SIG-M5 treated with dmso at 0.1 percent for 504 hours (cell line): ENCODE results near the gene UFL1.
"Not testable (repeated sequence)": the region's sequence is repeated elsewhere in the genome, so short reads cannot be mapped to it uniquely, and the experiment has no call there.

Source experiments
- DNase-seq: peaks from one replicate; lab custom pipeline; 2025; ENCODE audit not compliant: unreplicated experiment; lab: John Stamatoyannopoulos, UW

Gene UFL1

DNA sequence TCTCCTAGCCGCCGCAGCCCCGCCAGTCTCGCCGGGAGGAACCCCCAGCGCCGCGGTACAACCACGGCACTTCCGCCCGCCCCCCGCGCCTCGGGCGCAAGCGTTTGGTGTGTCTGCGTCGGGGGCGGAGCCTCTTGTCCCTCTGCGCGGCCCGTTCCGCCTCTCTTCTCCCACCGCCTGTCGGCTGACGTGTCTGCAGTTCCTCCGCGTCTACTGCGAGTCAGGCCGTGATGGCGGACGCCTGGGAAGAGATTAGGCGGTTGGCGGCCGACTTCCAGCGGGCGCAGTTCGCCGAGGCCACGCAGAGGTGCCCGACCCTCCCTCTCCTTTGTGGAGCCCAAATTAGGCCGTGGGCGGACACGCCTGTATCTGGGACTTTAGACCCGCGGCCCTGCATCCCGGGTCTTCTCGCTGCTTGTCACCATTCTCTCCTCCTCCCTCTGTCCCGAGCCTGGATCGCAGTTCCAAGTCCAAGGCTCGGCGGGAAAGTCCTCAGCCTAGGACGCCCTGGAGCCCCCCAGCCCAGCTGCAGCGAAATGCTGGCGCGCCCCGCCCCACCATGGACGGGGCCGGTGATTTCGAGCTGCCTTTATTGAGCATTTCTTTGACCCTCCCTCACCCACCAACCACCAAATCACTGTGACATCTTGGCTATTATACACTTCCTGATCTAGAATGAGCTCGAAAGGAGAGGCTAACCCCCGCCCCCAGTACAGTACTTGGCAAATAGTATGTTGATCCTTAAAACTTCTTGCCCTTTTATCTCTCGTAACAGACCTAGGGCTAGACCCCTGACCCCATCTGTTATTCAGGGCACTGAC lies at the start of gene UFL1:
Gene UFL1, plus strand, starts transcription at position 163 of the 821 bp plus-strand sequence. Its CDS starts 68 bp downstream, at position 231.
- DNase-seq, result peak; percentile 93

DNA sequence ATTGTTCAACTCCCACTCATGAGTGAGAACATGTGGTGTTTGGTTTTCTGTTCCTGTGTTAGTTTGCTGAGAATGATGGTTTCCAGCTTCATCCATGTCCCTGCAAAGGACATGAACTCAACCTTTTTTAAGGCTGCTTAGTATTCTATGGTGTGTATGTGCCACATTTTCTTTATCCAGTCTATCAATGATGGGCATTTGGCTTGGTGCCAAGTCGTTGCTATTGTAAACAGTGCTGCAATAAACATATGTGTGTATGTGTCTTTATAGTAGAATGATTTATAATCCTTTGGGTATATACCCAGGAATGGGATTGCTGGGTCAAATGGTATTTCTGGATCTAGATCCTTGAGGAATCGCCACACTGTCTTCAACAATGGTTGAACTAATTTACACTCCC lies 49.3 kb upstream of the UFL1 start:
- DNase-seq, result not testable (repeated sequence)

DNA sequence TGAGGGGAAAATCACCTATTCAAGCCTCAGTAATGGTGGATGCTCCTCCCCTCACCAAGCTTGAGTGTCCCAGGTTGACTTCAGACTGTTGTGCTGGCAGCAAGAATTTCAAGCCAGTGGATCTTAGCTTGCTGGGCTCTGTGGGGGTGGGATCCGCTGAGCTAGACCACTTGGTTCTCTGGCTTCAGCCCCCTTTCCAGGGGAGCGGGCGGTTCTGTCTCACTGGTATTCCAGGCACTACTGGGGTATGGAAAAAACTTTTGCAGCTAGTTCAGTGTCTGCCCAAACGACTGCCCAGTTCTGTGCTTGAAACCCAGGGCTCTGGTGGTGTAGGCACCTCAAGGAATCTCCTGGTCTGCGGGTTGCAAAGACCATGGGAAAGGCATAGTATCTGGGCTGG lies 42.9 kb upstream of the UFL1 start:
- DNase-seq, result no peak

DNA sequence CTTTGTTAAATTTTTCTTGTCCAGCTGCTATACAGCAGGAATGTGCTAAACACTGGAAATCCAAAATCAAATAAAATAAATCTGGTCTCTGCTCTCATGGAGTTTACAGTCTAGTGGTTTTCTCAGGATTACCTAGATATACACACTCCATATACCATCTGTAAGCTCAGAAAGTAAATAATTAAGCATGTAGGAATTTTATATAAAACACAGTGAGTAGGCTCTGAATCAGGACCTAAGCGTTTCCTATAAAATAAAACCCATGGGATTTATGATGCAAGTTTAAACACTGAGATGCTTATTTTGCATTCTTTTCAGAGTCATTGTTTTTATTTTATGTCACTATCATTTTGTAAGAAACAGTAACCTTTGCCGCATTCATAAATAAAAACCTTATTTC lies 29.7 kb upstream of the UFL1 start:
- DNase-seq, result no peak

DNA sequence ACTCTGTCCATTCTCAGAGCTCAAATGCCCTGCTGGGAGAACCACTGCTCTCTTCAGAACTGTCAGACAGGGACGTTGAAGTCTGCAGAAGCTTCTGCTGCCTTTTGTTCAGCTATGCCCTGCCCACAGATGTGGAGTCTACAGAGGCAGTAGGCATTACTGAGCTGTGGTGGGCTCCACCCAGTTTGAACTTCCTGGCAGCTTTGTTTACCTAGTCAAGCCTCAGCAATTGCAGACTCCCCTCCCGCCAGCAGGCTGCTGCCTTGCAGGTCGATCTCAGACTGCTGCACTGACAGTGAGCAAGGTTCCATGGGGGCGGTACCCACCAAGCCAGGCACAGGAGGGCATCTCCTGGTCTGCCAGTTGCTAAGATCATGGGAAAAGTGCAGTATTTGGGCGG lies 21.8 kb upstream of the UFL1 start:
- DNase-seq, result no peak

DNA sequence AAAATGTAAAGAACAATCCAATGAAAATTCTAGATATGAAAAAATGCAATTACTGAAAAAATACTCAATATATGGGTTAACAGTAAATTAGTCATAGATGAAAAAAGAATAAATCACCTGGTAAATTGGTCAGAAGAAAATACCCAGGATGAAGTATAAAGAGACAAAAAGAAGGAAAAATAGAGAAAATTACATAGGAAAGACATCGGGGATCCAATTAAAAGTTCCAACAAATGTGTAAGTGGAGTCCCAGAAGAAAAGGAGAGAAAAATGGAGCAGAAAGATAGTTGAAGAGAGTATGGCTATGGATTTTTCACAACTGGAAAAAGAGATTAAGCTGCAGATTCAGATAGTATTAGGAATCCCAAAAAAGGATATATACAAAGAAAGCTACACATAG lies 18.7 kb upstream of the UFL1 start:
- no peak for DNase-seq

DNA sequence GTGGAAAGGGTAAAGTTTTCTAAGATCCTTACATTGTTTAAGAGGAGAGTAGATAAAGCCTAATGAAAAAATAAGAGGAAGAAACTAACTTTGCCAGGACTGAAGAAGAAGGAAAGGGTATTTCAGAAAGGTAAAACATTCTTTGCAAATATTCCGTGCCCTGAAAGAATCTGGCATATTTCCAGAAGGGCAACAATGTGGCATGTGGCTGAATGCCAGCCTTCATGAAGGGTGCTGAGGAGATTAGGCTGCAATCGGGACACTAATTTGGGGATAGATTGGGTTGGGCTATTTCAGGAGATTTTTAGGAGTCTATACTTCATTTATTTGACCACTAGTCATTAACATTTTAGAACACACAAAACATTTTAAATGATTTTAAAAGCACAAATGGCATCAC lies 16.2 kb upstream of the UFL1 start:
- no peak for DNase-seq

DNA sequence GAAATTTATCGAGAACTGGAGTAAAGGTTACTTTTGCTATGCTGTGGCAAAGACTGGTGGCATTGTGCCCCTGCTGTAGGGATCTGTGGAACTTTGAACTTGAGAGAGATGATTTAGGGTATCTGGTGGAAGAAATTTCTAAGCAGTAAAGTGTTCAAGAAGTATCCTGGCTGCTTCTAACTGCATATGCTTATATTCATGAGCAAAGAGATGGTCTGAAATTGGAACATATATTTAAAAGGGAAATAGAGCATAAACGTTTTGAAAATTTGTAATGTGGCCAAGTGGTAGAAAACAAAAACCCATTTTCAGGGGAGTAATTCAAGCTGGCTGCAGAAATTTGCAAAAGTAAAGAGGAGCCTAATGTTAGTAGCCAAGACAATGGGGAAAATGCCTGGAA lies 12.3 kb upstream of the UFL1 start:
- no peak for DNase-seq

DNA sequence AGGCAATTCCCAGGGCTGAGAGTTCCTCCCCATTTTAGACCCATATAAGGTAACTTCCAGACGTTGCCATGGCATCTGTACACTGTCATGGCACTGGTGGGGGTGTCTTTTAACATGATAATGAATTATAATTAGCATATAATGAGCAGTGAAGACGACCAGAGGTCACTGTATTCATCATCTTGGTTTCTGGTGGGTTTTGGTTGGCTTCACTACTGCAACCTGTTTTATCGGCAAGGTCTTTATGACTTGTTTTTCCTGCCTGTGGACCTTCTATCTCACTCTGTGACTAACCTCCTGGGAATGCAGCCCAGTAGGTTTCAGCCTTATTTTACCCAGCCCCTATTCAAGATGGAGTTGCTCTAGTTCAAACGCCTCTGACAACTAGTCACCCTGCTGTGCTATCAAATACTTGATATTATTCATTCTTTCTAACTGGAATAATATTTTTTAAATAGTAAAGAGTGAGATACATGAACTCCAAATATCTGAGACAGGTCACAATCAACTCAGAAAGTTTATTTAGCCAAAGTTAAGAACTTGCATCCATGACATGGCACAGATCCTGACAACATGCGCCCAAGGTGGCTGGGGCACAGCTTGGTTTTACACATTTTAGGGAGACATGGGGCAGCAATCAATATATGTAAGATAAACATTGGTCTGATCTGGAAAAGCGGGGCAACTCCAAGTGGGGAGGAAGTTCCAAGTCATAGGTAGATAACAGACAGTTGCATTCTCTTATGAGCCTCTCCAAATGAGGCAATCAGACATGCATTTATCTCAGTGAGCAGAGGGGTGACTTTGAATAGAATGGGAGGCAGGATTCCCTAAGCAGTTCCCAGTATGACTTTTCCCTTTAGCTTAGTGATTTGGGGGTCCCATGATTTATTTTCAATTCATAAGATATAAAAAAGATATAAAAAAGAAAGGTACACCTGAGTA lies 1.2 kb upstream of the UFL1 start:
- no peak for DNase-seq

DNA sequence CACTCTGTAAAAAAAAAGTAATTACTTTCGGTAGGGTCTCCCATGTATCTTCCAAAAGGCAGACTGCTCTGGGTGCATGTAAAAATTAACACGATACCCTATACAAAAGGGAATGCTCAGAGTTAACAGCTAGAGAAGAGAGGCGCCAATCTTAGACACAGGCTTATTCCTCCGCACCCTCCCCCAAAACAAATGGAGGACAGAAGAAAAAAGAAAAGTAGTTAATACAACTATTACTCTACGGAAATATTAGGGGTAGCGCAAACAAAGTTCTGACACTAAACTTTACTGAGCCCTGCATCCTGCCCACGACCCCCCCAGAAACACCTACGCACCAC lies 331 bp upstream of the UFL1 start:
- no peak for DNase-seq

DNA sequence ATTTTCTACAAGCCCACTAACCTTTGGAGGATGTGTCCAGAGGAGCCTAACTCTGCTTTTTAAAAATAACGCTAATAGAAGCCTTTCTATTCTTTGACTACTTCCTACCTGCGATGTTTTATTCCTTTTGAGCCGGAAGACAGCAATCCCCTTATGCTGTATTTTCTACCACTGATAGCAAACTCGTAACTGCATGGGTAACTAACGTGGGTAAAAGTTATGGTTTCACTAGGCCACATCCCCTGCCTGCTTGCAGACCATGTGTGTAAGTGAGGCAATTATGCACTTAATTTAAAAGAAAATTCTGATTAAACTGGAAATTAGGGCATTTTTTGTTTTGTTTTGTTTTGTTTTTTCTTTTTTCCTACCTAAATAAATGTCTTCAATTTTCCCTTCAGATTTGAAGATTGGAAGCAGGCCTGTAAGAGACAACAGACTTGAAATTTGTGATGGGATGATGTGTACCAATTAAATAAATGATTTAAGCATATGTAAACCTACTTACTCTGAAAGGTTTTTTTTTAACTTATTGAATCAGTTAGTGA lies 931 bp downstream of the UFL1 start:
- DNase-seq, result peak; percentile 9

DNA sequence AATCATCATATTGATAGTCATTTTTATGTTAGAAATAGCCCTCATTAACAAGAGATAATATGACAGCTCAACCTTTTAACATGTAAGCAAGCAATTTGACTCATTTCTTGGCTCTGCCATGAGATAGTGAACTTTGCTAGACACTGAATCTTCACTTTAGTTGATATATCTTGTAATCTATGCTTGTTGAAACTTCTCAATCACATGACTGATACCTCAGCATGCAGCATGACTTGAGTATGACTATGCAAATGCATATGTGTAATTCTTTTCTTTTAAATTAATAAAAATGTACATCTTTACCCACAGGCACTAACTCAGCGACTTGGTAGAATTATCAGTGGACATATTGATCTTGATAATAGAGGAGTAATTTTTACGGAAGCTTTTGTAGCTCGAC lies 6.6 kb downstream of the UFL1 start:
- no peak for DNase-seq

DNA sequence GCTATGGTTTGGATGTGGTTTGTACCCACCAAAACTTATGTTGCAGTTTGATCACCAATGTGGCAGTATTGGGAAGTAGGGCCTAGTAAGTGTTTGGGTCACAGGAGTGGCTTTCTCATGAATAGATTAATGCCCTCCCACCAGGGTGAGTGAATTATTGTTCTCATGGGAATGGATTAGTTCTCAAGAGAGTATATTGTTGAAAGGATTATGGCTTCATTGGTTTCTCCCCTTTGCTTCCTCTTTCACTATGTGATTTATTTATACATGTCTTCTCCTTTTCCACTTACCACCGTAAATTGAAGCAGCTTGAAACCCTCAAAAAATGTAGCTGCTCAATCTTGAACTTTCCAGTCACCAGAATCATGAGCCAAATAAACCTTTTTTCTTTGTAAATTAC lies 10.8 kb downstream of the UFL1 start:
- no peak for DNase-seq

DNA sequence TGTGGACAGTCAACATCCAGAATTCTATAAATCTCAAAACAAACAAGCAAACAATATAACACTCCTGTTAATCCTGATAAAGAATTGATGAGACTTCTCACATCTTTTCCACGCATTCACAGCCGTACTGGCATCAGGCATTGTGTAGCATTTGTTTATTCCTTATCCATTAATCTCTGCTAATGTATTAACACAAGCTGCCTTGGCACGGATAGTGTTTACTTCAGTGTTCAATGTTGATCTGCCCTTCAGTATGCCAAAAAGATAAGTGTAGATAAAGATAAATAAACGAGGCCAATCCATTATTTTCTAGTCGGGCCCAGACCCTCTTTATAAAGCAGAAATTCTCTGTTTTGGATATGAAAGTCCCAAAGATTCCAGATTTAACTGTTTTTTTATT lies 16.1 kb downstream of the UFL1 start:
- DNase-seq, result no peak

DNA sequence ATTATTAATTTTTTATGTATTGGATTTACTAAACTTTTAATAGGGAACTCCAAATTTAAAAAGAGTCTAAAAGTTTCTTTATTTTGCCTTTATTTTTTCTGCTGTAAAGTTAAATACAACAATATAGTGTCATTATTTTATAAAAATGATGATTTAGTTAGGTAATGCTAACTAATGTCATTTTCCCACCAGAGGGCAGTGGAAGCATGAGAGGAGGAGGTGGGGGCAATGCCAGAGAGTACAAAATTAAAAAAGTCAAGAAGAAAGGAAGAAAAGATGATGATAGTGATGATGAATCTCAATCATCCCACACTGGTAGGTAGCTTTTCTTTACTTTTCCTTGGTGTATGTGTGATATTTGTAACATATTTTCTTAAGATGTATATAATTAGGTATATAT lies 21.1 kb downstream of the UFL1 start:
- no peak for DNase-seq

DNA sequence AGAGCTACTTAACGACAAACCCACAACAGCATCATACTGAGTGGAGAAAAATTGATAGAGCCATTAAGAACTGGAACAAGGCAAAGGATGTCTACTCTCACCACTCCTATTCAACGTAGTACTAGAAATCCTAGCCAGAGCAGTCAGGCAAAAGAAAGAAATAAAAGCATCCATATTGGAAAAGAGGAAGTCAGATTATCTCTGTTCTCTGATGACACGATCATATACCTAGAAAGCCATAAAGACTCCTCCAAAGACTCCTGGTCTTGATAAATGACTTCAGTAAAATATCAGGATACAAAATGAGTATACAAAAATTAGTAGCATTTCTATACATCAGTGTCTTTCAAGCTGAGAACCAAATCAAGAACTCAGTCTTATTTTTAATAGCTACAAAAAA lies 24.3 kb downstream of the UFL1 start:
- DNase-seq, result no peak

DNA sequence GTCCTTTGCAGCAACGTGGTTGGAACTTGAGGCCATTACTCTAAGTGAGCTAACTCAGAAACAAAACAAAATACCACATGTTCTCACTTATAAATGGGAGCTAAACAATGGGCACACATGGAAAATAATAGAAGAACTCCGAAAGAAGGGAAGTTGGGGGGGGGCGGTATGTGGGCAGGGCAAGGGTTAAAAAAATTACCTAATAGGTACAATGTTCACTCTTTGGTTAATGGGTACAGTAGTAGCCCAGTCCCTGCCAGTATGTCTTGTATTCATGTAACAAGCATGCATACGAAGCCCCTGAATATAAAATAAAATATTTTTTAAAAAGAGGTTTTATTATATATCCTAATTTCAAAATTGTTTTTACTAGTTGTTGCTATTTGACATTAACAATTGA lies 26.0 kb downstream of the UFL1 start:
- DNase-seq, result no peak

DNA sequence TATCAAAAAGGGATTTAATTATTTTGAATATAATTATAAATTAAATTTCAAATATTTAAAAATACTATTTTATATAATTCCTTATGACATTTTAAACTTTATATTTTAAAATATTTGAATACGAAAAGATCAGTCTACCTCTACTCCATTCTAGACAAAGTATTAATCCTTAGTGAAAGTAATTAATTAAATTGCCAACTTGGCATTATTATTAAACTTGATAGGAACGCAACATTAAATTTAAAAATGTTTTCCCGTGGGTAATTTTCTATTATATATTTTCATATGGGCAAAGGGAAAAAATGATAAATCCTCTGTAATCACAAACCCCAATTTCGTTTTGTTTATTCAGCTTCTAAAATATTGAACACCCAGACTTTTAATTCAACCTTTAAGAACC lies 33.0 kb downstream of the UFL1 start:
- DNase-seq, result no peak

DNA sequence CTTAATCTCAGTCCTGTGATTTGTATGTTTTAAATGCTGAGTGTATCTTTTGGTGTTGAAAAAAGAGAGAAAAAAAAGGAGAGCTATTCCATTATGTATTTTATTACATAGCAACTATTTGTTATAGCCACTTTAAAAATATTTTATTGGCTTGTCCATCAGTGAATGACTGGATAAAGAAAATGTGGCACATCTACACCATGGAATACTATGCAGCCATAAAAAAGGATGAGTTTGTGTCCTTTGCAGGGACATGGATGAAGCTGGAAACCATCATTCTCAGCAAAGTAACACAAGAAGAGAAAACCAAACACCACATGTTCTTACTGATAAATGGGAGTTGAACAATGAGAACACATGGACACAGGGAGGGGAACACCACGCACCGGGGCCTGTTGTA lies 38.1 kb downstream of the UFL1 start:
- not testable (repeated sequence) for DNase-seq

DNA sequence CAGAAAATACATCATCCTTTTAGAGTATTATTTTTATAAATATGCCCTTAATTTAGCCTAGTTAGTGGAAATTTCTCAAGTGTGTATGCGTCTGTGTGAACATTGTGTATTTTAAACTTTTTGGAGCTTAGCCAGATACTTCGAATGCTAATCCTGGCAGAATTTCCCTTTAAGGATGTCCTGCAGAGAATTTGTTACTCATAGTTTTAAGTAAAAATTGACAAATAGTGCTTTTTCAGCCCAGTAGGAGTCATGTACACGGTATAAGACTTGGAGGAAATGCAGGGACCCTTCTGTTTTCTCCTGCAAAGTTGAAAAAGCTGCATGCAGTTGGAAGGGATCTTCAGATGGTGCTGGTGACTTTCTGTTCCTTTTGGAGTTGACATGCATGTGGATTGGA lies 41.3 kb downstream of the UFL1 start, which contains the start of gene FHL5:
Gene FHL5, plus strand, starts transcription at position 243 of the 400 bp plus-strand sequence. CDS start 40,486 bp downstream, outside the sequence.
- DNase-seq, result no peak

DNA sequence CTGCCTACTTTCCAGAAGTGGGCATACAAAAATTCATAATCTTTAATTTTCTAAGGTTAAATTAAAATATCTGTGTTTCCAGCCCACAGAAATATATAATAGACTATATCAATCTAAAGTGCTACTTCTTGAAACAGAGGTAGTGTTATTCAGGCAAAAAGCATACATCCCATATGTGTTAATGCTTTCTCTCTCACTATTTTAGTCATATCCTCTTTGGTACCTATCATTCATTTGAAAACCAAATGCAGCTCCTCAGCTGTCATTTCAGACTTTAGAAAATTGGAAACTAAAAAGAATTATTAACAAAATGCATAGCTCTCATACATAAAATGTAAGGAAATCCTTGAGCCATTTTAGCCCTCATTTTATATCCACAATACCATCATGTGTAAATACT lies 42.2 kb downstream of the UFL1 start:
- no peak for DNase-seq

DNA sequence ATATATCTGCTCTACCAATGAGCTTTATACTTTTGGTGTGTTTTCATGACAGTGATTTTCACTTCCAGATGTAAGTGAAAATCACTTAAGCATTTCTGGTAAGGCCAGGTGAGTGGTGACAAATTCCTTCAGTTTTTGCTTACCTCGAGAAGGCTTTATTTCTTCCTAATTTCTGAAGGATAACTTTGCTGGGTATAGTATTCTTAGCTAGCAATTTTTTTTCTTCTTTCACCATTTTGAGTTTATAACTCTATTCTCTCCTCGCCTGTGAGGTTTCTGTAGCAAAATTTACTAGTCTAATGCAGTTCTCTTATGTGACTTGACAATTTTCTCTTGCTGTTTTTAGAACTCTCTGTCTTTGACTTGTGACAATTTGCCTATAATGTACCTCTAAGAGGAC lies 48.4 kb downstream of the UFL1 start:
- DNase-seq, result no peak
